Ecto neural progenitor cell (in vitro differentiated cells): ENCODE measurements around the gene RASAL2.
"Not testable (repeated sequence)": the region's sequence is repeated elsewhere in the genome, so short reads cannot be mapped to it uniquely, and the experiment has no call there.

Experiments
- DNase-seq: peaks from one replicate; pipeline ENCODE4 v3.0.0-alpha.2; 2018; ENCODE audit warnings: low spot score

RASAL2 gene

DNA sequence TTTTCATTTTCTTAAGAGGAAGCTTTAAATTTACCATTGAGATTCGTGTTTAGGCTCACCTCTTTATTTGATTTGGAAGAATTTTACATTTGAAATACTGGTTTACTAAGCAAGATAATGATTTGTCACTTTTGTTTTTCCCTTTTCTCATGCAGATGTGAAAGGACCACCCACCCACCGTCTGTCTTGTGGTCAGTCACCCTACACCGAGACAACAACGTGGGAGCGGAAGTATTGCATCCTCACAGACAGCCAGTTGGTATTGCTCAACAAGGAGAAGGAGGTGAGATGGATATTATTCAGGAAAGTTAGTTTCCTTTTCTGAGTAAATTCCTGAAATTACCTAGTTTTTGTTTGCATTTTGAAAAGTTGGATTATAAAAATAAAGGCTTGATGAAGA, 189.5 kb downstream of the RASAL2 start:
- no peak for DNase-seq

DNA sequence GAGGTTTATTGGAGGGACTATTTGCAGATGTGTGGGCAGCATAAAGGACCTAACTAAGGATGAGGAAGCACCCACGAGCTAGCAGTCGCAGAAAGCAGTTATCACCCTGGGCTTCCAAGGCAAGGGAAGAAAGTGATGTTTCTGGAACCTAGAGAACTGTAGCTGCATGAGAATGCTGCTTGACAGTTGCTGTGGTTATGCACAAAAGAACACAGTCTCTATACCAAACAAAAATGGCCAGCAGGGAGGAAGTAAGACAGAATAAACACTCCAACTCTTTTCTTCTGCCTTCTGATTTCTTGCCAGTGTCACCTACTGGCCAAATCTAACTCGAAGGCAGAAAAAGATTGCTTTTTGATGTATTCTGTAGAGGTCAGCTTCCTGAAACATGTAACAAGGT, 190.2 kb downstream of the RASAL2 start:
- no peak for DNase-seq

DNA sequence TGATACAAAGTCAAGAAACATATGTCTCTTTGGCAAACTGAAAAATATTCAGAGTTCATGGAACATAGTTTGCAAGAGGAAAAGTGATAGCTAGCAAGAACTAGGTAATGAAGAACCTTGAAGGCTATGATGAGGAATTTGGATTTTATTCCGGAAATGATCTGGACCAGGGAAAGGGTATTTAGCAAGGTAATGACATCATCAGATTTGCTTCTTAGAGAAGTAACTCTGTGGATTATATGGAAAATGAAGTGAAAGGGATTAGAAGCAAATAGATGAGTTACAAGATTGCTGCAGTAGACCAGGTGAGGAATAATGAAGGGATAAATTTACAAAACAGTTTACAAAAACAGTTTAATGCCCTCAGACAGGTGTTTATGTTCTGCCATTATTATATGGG, 197.3 kb downstream of the RASAL2 start:
- DNase-seq: no peak

DNA sequence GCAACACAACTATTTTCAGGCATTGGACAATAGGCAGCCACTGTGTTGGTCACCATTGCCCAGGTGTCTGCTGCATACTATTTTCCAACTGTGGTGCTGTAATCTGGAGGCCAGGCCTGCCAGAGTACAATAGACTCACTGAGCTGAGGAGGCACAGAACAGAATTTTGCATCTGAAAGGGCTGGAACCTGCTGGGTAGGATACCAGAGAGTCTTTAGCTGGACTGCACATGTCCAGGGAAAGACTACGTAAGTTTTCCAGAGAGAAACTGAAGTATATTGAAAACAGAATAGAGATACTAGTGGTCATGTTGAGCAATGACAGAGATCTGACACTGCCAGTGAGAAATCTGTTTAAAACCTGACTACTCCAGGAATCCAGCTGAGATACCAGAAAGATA, 200.8 kb downstream of the RASAL2 start:
- DNase-seq: peak; percentile 50

DNA sequence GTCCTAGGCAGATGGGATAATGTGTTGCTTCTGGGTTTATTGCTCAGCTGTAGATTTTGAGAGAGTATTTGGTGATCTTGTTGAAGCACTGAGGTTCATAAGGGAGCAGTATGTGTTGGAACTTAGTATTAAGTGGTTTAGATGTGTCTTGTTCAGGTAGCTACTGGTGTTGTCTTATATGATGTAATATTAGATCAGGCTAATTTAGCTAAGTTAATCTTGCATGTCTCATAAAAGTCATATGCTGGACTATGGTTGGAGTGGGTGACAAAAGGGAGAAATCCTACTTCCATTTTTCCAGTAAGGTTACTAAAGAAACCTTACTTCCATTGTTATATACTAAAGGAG, 206.4 kb downstream of the RASAL2 start:
- DNase-seq: no peak

DNA sequence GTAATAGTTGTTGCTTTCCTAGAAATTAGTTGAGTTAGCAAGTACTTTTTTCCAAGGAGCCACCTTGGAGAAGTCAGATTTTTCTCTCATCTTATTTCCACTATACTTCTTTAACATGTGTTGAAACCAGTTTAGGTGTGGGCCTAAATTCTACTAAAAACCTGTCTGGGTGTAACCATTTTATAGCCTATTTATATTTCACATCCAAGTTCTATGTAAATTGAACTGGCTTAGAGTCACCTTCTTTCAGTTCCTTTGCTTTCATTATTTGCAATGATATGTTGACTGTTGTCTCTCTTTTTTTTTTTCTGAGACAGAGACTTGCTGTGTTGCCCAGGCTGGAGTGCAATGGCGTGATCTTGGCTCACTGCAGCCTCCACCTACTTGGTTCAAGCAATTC, 207.2 kb downstream of the RASAL2 start:
- no peak for DNase-seq

DNA sequence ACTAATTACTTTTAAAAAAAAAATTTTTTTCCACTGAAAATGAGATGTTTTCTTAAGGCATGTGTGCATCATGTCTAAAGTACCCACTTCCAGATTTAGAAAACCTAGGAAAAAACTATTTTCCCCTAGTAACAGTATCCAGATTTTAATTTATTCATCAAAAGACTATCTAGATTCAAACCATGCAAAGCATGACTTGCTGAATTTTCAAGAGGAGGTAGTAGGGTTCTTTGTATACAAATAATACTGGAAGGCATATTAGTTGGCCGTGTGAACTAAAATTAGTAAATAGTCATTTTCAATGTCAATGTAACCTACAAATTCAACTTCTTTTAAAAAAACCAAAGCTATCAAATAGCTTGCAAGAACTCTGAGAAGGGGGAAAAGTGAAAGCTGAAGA, 213.4 kb downstream of the RASAL2 start:
- DNase-seq: no peak

DNA sequence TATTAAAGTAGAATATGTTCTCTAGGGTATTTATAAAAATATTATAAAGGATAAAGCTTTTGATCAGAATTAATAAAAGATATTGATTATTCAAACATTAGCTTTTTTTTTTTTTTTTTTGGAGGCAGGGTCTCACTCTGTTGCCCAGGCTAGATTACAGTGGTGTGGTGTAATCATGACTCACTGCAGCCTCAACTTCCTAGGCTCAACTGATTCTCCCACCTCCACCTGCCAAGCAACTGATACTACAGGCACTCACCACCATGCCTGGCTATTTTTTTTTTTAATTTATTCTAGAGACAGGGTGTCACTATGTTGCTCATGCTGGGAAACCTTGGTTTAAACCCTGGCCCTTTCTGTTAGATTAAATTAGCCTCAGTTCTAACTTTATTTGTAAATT, 214.5 kb downstream of the RASAL2 start:
- DNase-seq: no peak

DNA sequence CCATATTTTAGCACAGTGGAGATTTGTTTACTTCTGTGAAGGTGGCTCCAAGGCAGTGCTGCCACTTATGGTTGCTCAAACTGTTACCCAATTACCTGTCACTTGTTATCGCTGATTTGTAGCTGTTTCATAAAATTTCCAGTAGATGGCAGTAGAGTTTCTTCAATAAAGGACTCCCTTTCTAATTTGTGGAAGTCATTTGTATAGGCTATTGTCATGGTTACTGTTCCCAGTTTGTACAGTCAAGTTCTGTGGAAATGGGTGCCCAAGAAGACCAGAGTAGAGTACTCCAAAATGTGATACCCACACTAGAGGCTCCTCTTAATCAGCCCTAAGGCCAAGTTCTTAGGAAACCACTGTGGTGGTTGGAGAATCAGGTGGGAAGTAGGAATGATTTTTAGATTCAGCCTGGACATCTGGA, 216.8 kb downstream of the RASAL2 start:
- no peak for DNase-seq

DNA sequence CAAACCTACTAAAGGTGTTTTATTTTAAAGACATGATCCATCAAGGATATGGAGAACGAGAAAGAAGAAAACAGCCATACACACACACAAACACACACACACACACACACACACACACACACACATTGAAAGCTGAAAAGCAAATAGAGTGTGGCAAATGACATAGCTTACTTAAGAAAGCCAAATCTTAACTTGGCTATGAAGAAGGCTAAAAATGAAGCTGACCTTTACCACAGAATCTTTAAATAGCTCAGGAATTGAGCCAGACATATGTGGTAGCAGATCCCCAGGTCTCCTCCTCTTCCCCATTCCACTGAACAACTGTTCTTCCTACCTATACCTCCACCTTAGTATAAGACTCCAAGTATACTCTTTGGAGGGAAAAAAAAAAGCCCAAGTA, 217.3 kb downstream of the RASAL2 start:
- DNase-seq: no peak

DNA sequence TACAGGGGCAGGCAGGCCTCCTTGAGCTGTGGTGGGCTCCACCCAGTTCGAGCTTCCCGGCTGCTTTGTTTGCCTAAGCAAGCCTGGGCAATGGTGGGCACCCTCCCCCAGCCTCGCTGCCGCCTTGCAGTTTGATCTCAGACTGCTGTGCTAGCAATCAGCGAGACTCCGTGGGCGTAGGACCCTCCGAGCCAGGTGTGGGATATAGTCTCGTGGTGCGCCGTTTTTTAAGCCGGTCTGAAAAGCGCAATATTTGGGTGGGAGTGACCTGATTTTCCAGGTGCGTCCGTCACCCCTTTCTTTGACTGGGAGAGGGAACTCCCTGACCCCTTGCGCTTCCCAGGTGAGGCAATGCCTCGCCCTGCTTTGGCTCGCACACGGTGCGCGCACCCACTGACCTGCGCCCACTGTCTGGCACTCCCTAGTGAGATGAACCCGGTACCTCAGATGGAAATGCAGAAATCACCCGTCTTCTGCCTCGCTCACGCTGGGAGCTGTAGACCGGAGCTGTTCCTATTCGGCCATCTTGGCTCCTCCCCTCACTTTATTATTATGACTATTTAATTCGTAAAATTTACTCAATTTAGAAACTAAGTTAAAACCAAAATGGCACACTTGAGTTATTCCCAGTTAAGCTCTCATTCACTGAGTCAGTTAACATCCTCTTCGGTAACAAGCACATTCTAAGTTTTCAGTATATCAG, 226.5 kb downstream of the RASAL2 start:
- not testable (repeated sequence) for DNase-seq

DNA sequence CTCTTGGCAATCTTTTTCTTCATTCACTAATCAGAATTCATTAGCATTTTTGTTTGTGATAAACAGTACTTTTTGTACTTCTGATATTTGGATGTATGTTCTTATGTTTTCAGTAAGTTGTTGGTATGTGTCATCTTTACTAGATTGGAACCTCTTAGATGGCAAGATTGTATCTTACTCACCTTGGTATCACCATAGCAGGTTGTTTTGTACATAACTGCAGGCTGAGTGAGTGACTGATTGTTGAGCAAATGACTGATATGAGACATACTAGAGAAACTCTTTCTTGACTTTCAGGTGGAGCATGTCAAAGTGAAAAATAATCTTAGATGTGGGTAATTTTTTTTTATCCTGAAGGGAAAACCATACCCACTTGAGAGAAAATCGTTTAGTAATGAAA, 229.2 kb downstream of the RASAL2 start:
- DNase-seq: no peak

DNA sequence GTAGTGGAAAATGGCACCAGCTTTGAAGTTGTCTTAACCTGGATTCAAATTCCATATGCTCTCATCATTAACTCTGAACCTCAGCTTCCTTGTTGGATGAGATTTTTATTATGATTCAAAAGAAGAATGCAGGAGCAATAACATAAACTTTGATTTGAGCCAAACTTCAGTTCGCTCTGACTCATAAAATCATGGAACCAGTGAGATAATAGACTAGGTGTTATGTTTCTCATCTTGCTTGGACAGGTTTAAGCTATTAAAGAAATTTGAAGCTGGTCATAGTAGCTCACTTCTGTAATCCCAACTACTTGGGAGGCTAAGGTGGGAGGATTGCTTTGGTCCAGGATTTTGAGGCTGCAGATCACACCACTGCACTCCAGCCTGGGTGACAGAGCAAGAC, 230.1 kb downstream of the RASAL2 start:
- DNase-seq: no peak

DNA sequence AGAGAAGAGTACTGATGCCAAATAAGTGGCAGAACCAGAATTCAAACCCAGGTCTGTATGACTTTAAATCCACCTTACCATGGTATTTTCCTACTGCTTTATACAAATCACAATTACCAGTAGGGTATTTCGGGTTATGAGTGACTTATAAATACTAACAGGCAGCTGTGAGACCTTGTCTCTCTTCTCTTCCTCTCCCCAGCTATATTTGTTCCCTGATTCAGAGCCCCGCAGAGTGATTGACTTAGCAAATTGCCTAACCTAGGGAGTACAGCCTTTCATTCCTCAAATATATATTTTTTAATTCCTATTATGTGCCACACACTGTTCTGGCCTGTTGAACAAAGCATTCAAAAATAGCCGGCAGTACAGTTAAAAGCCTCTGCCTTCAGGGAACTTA, 234.8 kb downstream of the RASAL2 start:
- DNase-seq: no peak

DNA sequence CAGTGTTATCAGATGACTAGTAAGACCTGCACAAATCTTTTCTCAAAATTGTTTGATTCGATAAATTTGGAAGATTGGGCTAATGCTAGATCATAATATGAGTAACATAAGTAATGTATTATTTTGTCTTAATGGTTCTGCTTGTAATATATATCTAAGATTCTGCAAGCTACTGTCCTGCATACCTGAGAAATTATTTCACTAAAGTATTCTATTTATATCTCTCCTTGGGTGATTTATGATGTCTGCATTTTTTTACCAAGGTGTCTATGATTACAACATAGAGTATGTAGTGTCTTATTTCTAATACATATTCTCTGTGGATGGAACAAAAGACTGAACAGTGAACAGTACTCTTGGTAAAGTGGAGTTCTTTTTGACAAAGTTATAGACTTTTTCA, 236.2 kb downstream of the RASAL2 start:
- no peak for DNase-seq

DNA sequence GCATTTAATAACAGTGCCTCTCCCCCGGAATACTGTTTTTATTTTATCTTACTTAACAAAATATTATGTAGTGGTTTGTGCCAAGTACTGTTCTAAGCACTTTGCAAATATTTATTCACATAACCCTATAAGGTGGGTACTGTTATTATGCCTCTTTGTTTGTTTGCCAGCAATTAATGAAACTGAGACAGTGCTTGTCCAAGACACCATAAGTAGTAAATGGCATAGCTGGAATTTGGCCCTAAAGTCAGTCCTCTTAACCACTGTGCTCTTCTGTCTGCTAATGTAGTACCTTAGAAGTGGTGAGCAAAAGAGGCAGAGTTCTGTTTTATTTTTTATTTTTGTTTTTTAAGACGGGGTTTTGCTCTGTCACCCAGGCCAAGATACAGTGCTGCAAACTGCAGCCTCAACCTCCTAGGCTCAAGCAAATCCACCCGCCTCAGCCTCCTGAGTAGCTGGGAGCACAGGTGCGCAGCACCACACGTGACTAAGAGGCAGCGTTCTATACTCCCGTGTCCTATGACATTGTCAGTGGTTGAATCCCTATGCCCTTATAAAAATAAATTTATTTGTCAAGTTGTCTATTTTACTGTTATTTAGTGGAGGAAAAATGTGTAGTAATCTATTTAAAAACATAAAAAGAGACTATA, 237.1 kb downstream of the RASAL2 start:
- DNase-seq: no peak

DNA sequence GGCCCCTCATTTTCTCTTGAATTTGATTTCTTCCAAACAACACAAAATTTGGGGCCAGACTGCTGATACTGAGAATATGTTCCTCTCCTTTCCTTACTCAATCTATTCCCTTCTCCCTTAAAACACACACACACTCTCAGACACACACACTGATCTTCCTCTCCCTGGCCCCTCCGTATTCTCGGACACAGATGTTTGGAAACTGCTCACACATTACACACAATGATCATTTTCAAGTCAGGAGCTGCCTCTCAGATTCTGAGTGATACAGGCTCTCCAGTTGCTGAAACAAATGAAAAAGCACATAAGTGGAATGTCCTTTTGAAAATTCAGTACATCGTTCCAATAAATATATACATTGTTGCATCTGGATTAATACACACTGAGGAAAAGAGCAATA, 241.5 kb downstream of the RASAL2 start:
- no peak for DNase-seq

DNA sequence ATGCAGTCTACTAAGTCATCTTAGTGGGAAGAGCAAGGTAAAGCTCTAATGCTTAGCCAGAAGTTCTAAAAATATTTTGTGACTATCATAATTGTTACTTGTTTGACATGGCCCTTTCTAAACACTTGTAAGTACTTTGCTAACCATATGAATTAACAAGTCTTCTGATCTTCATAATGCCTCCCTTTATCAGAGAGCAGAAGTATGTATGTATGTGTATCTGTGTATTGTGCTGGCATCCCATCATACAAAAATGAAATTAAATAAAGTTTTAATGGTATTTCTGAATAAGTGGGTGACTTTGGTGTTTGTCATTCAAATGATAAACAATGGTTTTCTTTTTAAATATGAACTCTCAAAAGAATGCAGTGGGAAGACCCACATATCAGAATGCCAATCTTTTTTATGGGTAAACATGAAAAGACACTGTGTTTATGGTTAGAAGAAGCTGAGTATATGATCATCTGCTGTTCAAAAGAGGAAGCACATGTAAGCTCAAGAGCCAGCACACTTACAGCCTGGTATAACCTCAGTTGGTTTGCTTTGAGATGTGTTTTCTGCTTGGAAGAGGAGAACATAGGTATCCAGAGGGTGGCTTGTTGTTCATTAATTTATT, 243.3 kb downstream of the RASAL2 start:
- DNase-seq: no peak

DNA sequence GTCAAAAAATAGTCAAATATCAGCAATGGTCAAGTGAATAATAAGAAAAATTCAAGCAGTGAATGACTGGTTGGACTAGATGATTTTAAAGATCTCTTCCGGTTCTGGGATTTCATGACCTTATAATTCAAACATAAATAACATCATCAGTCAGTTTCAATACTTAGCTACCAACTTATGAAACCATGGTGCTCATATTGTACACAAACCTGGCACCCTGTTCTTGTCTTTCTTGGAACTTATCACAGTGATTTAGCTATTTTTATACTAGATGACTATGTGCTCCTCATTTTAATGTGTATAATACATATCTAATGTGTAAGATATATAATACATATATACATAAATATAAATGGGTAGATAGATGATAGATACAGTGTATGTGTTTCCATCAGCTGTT, 245.9 kb downstream of the RASAL2 start:
- no peak for DNase-seq

DNA sequence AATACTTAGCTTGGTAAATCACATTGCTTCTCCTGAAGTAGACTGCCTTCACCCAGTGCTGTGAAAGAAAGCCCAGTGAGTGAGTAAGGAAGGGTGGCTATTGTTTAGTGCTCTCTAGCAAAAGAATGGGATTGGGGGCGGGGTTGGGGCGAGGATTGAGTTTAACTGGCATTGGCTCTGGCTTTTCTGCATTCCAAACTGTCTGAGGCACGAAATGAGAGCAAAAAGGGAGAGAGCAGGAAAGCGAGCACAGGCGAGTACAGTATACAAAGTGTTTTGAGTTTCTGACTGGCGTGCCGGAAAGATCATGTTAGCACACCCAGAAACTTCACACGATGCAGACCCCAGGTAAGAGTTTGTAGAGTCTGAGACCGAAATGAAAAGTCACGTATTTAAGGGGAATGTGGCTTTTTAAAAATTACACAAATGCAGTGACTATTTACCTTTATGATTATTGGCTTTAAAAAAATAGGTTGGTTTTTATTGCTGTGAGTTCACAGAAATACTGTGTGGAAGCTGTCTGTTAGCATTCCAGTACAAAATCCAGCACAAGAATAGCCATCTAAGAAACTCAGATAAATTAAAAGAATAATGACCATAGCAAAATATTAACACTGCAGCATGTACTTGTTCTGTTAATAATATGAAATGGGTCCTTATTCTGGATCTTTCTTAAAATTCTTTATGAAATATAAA, 247.5 kb downstream of the RASAL2 start:
- peak; percentile 84 for DNase-seq

DNA sequence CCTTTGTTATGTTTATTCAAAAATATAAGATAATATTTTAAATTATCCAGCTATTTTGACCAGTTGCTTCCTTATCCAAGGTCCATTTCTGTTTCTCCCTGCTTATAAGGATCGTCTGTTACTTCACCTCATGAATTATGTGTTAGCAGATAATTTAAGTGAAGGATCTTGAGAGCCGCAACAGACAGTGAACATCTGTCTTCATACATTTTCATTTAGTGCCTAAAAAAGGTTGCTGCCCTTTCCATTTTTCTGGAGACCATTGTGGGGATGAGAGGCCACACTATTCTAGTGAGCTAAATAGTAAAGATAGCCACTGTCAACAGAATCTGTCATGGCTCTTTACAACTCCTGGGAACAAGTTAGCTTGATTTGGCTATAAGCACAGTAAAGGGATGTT, 248.8 kb downstream of the RASAL2 start:
- no peak for DNase-seq

DNA sequence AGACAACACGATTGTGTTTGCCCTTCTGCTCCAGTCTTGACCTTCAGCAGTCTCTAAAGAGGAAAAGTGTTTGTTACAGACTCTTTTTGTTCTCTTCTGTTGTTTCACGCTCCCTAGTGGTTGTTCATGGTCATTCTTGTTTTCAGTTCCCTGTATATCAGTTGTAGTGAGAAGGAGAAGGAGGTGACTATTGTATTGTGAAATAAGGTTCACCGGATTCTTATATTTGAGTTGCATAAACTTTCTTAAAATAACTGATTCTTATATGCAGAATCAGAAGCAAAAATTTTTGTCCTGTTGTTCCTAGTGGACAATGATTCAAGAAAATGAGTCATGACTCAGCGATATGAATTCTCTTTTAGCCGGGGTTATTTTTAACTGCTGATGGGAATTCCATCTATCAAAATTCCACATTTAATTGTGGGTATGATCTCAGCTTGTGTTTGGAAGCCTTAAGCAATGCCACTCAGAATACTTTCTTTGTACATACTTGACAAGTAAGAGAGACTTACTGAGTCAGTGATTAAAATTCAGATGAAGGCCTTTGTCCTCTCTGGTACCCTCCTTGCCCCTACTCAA, 250.7 kb downstream of the RASAL2 start:
- DNase-seq: no peak

DNA sequence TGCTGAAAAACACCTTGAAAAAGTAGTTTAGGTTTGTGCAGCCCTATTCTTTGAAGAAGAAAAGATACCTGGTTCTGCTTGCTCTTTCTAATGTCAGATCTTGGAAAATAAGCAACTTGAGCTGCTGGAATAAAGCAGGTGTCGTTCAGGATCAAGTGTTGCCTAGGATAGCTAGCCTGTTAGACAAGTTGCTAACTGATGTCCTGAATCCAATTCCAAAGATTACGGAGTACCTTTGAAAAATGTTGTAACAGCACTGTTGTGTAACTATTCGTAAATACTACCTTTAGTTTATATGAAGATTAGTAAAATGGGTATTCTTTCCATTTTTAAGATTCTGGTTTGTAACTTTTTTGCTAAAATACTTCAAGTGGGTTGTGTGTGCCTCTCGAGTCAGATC, 251.3 kb downstream of the RASAL2 start:
- no peak for DNase-seq
